ENCODE measurements around the gene CEBPZOS.

Gene CEBPZOS

GRCh38 chr2:37232131-37232933 lies 36.0 kb downstream of the CEBPZOS start:
- no peak for DNase-seq

DNA sequence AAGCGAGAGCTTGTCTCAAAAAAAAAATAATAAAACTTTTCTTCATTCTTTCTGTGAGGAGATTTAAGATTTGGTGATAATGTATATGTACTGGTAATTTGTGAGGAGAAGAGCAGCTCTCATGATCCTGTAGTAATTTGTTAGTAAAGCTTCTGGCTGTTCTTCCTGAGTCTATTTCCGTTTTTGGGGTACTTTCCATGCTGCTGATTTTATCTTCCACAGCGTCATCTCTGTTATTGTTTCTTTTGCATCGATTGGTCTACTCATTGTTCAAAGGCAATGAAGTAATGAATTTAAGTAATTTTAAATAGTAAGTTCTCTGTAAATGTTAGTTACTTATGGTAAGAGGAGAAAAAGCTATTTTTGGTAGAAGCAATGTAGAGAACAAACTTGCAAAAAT lies 47.1 kb downstream of the CEBPZOS start:
- no peak for DNase-seq

GRCh38 chr2:37244017-37244416 lies 47.7 kb downstream of the CEBPZOS start:
- DNase-seq, result no peak

DNA sequence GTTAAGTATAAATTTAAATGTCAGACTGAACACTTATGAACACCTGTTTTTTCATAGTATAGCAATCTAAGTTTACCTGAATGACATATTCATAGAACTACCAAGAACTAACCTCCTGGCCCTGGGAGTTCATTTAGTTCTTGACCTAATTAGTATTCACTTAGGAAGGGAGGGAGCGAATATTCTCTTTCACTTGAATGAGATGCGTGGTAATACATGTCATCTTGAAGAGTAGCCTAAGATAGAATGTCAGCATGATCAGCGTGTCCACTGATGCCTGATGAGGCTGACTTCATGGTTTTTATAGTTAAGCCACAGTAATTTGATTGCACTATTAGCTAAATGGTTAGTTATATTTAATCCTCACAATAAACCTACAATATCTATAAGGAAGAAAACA lies 48.5 kb downstream of the CEBPZOS start:
- DNase-seq, result no peak

- no peak for DNase-seq
Observed at GRCh38 chr2:37246205-37246604, 49.9 kb downstream of the CEBPZOS start.

DNA sequence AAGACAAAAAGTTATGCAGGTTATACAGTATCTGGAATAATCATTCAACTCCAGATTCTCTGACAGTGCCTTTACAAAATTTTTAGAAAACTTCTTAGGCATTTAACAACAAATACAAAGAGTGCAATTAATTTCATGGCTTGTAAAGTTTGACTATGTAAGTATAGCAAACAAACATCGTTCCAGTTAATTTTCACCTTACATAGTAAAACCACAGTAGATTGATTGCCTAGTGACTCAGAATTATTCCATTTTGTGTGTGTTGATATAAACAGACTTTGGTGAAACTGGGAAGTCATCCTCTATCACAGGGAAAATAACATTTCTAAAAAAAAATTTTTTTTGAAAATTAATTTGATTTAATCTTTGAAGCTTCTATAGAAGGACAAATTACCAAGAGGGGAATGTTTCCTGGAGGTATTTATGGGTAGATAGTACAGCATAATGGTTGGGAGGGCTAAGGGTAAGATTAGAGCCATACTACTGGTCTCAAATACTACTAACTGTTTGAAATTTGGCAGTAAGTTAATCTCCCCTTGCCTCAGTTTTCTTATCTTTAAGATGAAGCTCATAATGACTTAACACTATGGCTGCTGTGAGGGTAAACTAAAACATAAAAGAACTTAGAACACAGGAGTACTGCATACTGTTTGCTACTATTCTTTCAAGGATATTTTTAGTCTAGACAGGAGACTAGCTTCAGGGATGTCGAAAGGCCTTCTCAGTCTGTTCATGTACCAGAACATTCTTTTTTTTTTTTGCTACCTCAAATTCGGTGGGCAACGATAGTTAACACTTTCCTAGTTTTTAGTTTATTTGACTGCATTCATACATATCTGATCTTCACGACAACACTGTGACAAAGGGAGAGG lies 54.8 kb downstream of the CEBPZOS start:
- no peak for DNase-seq
